H9 (cell line): ENCODE data around the gene CPHXL2. TPM values are rescaled to one million over a fixed set of nuclear protein-coding genes. Genes with fewer than 3 reads are reported as not detected.

Experiments
- DNase-seq: peaks from one replicate; pipeline ENCODE4 v3.0.0-alpha.2; 2017
- H2AFZ ChIP-seq: one replicate; pipeline ENCODE4 v1.6.1; 2013; ENCODE audit warnings: mild to moderate bottlenecking, low read length, control low read depth, moderate library complexity
- H2AK5ac ChIP-seq: 2 replicates; pipeline ENCODE4 v1.6.1; 2013; ENCODE audit warnings: low read length, control low read depth, mixed read lengths; ENCODE audit not compliant: insufficient read length
- H2BK120ac ChIP-seq: one replicate; pipeline ENCODE4 v1.6.1; 2013; ENCODE audit warnings: low read depth, mild to moderate bottlenecking, low read length, control low read depth, inconsistent platforms; ENCODE audit not compliant: poor library complexity, severe bottlenecking
- H2BK12ac ChIP-seq: 2 replicates; pipeline ENCODE4 v1.6.1; 2013; ENCODE audit warnings: low read length, control low read depth, mixed read lengths, low read depth; ENCODE audit not compliant: insufficient read length
- H2BK15ac ChIP-seq: 2 replicates; pipeline ENCODE4 v1.6.1; 2013; ENCODE audit warnings: low read depth, low read length, control low read depth
- H2BK20ac ChIP-seq: one replicate; pipeline ENCODE4 v1.6.1; 2013; ENCODE audit warnings: low read depth, mild to moderate bottlenecking, low read length, control low read depth, inconsistent platforms; ENCODE audit not compliant: poor library complexity, severe bottlenecking
- H2BK5ac ChIP-seq: 2 replicates; pipeline ENCODE4 v1.6.1; 2013; ENCODE audit warnings: low read length, control low read depth, mixed read lengths; ENCODE audit not compliant: insufficient read length
- H3K14ac ChIP-seq: 2 replicates; pipeline ENCODE4 v1.6.1; 2013; ENCODE audit warnings: low read length, control low read depth; ENCODE audit not compliant: insufficient read depth
- H3K18ac ChIP-seq: 2 replicates; pipeline ENCODE4 v1.6.1; 2013; ENCODE audit warnings: low read depth, mild to moderate bottlenecking, mixed read lengths, low read length, control low read depth; ENCODE audit not compliant: insufficient read length
- H3K23ac ChIP-seq: 2 replicates; pipeline ENCODE4 v1.6.1; 2013; ENCODE audit warnings: low read length, control low read depth, mixed read lengths, low read depth; ENCODE audit not compliant: insufficient read length
- H3K23me2 ChIP-seq: 2 replicates; pipeline ENCODE4 v1.6.1; 2013; ENCODE audit warnings: low read depth, mild to moderate bottlenecking, mixed read lengths, low read length, control low read depth; ENCODE audit not compliant: insufficient read length, poor library complexity, severe bottlenecking
- H3K27ac ChIP-seq: 2 replicates; pipeline ENCODE4 v1.5.1; 2013; ENCODE audit warnings: low read length, control low read depth, mixed read lengths, low read depth; ENCODE audit not compliant: insufficient read length
- H3K27me3 ChIP-seq: 2 replicates; pipeline ENCODE4 v1.6.1; 2013; ENCODE audit warnings: low read length, control low read depth, inconsistent platforms; ENCODE audit not compliant: insufficient read depth
- H3K4ac ChIP-seq: 2 replicates; pipeline ENCODE4 v1.6.1; 2013; ENCODE audit warnings: low read depth, mild to moderate bottlenecking, control low read depth, inconsistent platforms, low read length, moderate library complexity
- H3K4me1 ChIP-seq: 2 replicates; pipeline ENCODE4 v1.6.1; 2013; ENCODE audit warnings: low read length, control low read depth, inconsistent platforms; ENCODE audit not compliant: insufficient read depth
- H3K4me2 ChIP-seq: 2 replicates; pipeline ENCODE4 v1.6.1; 2013; ENCODE audit warnings: low read length, control low read depth, mixed read lengths; ENCODE audit not compliant: insufficient read length, insufficient read depth
- H3K56ac ChIP-seq: 2 replicates; pipeline ENCODE4 v1.6.1; 2013; ENCODE audit warnings: low read depth, mild to moderate bottlenecking, mixed read lengths, low read length, control low read depth; ENCODE audit not compliant: insufficient read length
- H3K79me1 ChIP-seq: 2 replicates; pipeline ENCODE4 v1.6.1; 2013; ENCODE audit warnings: low read depth, mild to moderate bottlenecking, moderate library complexity, low read length, control low read depth, inconsistent platforms; ENCODE audit not compliant: insufficient read depth, poor library complexity, severe bottlenecking
- H3K79me2 ChIP-seq: 2 replicates; pipeline ENCODE4 v1.6.1; 2013; ENCODE audit warnings: low read length, control low read depth, inconsistent platforms; ENCODE audit not compliant: insufficient read depth
- H3K9ac ChIP-seq: 2 replicates; pipeline ENCODE4 v1.6.1; 2013; ENCODE audit warnings: low read length, control low read depth, mixed read lengths; ENCODE audit not compliant: insufficient read length; ENCODE audit errors: extremely low read depth
- H3K9me3 ChIP-seq: one replicate; pipeline ENCODE4 v1.6.1; 2013; ENCODE audit warnings: low read depth, low read length, inconsistent platforms; ENCODE audit not compliant: control insufficient read depth
- H3T11ph ChIP-seq: one replicate; pipeline ENCODE4 v1.6.1; 2013; ENCODE audit warnings: mild to moderate bottlenecking, low read length, control low read depth, inconsistent platforms
- H4K20me1 ChIP-seq: one replicate; pipeline ENCODE4 v1.6.1; 2013; ENCODE audit not compliant: control insufficient read depth, insufficient read length, insufficient read depth
- H4K5ac ChIP-seq: 2 replicates; pipeline ENCODE4 v1.6.1; 2013; ENCODE audit warnings: low read depth, mild to moderate bottlenecking, mixed read lengths, low read length, control low read depth; ENCODE audit not compliant: insufficient read length
- H4K8ac ChIP-seq: replicated peaks from 2 replicates; pipeline ENCODE4 v1.6.1; 2013; ENCODE audit warnings: low read length, control low read depth, mixed read lengths, low read depth; ENCODE audit not compliant: insufficient read length
- H4K91ac ChIP-seq: 2 replicates; pipeline ENCODE4 v1.6.1; 2013; ENCODE audit warnings: low read depth, mild to moderate bottlenecking, moderate library complexity, mixed read lengths, low read length, control low read depth; ENCODE audit not compliant: insufficient read length
- H3K27ac Mint-ChIP-seq, 3 experiments: 2 replicates in 2 of 3; 3 replicates in 1 of 3; pipeline ENCODE4 v1.8.0; 2020 to 2021; ENCODE audit warnings: mixed read lengths in 3 of 3, mild to moderate bottlenecking in 1 of 3, moderate library complexity in 1 of 3
- H3K27me3 Mint-ChIP-seq: 2 replicates; pipeline ENCODE4 v1.8.0; 2021; ENCODE audit warnings: low read depth, mild to moderate bottlenecking, moderate library complexity, mixed read lengths
- H3K36me3 Mint-ChIP-seq, 3 experiments: 2 replicates in 2 of 3; 3 replicates in 1 of 3; pipeline ENCODE4 v1.8.0; 2020 to 2021; ENCODE audit warnings: low read depth in 3 of 3, mixed read lengths in 3 of 3; ENCODE audit not compliant: insufficient read depth in 1 of 3
- H3K4me1 Mint-ChIP-seq, 2 experiments: 2 replicates each; pipeline ENCODE4 v1.8.0; 2020; ENCODE audit warnings: mixed read lengths in 2 of 2
- H3K4me3 Mint-ChIP-seq, 2 experiments: 2 replicates in 1 of 2; 3 replicates in 1 of 2; pipeline ENCODE4 v1.8.0; 2020 to 2021; ENCODE audit warnings: mild to moderate bottlenecking in 2 of 2, mixed read lengths in 2 of 2, moderate library complexity in 1 of 2
- H3K9me3 Mint-ChIP-seq, 2 experiments: 2 replicates in 1 of 2; 3 replicates in 1 of 2; pipeline ENCODE4 v1.8.0; 2020; ENCODE audit warnings: mild to moderate bottlenecking in 2 of 2, mixed read lengths in 2 of 2, moderate library complexity in 1 of 2
- CTCF ChIP-seq: fragments of 200-600 bp; sonication (generic); conservative IDR thresholded peaks from 3 replicates; pipeline ENCODE4 v1.8.0; 2021; ENCODE audit warnings: antibody characterized with exemption, mild to moderate bottlenecking
- WGBS: extraction: QIAGEN DNeasy Blood & Tissue Kit; methylation state at CpG from one replicate; pipeline ENCODE4 v1.1.7; 2013; ENCODE audit warnings: missing lambda C conversion rate, low lambda C conversion rate, mixed read lengths; ENCODE audit not compliant: insufficient read length; ENCODE audit errors: extremely low coverage; 5-methylcytosine and 5-hydroxymethylcytosine counted together
- total RNA-seq: library from RNA; stranded (reverse); gene quantifications from 2 replicates; pipeline ENCODE4 v1.2.1, GENCODE V29; 2021

CPHXL2 gene
- total RNA-seq, 1 experiment from 2014 or later = not detected

- H2BK15ac ChIP-seq = no peak overlapping the region
- H3K79me2 ChIP-seq = no peaks in the 10 kb centered on the region
- no CpG with 5 or more reads among the region's 3 CpGs for WGBS
- Mint-ChIP-seq H3K9me3 (no peaks in the 10 kb centered on the region), H3K27me3 (peaks cover under 1% of the 10 kb centered on the region; the same call in 1 of the 2 replicates), H3K27ac (no peak overlapping the region), H3K4me3 (no peak overlapping the region), H3K4me1 (no peaks in the 10 kb centered on the region), H3K36me3 (peaks cover 60 to 96% (median 87%) of the 10 kb centered on the region in 3 experiments)
- H2BK5ac ChIP-seq = no peak overlapping the region
- H3K27me3 ChIP-seq = no peaks in the 10 kb centered on the region
- H3K23ac ChIP-seq = no peak overlapping the region
- H3K23me2 ChIP-seq = no peaks in the 10 kb centered on the region
- DNase-seq = no peak
- no peak overlapping the region for H3T11ph ChIP-seq
- H4K8ac ChIP-seq = no peak overlapping the region
- no peak overlapping the region for H3K56ac ChIP-seq
- no peak overlapping the region for H2AFZ ChIP-seq
- no peaks in the 10 kb centered on the region for H3K4me1 ChIP-seq
- no peak overlapping the region for H3K9ac ChIP-seq
- no peak overlapping the region for H4K5ac ChIP-seq
- H3K18ac ChIP-seq = no peak overlapping the region
- no peak overlapping the region for H3K4ac ChIP-seq
- no peak overlapping the region for H3K27ac ChIP-seq
- H2BK120ac ChIP-seq = no peak overlapping the region
- H3K79me1 ChIP-seq = no peaks in the 10 kb centered on the region
- H4K20me1 ChIP-seq = no peaks in the 10 kb centered on the region
- H2BK12ac ChIP-seq = no peak overlapping the region
- no peak for TF ChIP-seq CTCF
- no peak overlapping the region for H2BK20ac ChIP-seq
- no peak overlapping the region for H4K91ac ChIP-seq
- H3K9me3 ChIP-seq = no peaks in the 10 kb centered on the region
- H3K14ac ChIP-seq = no peak overlapping the region
- no peak overlapping the region for H3K4me2 ChIP-seq
- no peak overlapping the region for H2AK5ac ChIP-seq
Measured at GRCh38 chr16:75635036-75635435, 41.8 kb downstream of the CPHXL2 start.
